Heart right ventricle (tissue), 16 donors: Measurements from ENCODE around the gene HHATL. TPM values are rescaled to one million over a fixed set of nuclear protein-coding genes. Genes with fewer than 3 reads are reported as not detected.

Experiments
- ATAC-seq, 8 donors: fragments of 200-7000 bp; cut with Tn5 transposase; one replicate each; pipeline ENCODE4 v1.9.1; 2020; ENCODE audit warnings: mild to moderate bottlenecking in 8 of 8, moderate library complexity in 8 of 8, moderate number of reproducible peaks in 1 of 8
- DNase-seq, 2 donors: peaks; one replicate each; pipeline ENCODE4 v3.0.0-alpha.2; 2020
- H3K27ac ChIP-seq, 10 donors: fragments of 200-600 bp; sonication (generic) in 2 of 10; one replicate each; pipeline versions ENCODE4 v1.5.0 to v1.8.0; 2020 to 2022; ENCODE audit warnings: mild to moderate bottlenecking in 3 of 10
- H3K27me3 ChIP-seq, 7 donors: fragments of 200-600 bp; one replicate each; pipeline ENCODE4 v1.8.0; 2021 to 2022; ENCODE audit warnings: mild to moderate bottlenecking in 2 of 7
- H3K36me3 ChIP-seq, 9 donors: fragments of 200-600 bp; sonication (generic) in 1 of 9; one replicate each; pipeline versions ENCODE4 v1.5.0 to v1.8.0; 2020 to 2022; ENCODE audit warnings: mild to moderate bottlenecking in 2 of 9
- H3K4me1 ChIP-seq, 9 donors: fragments of 200-600 bp; sonication (generic) in 1 of 9; one replicate each; pipeline versions ENCODE4 v1.5.0 to v1.8.0; 2020 to 2022; ENCODE audit warnings: mild to moderate bottlenecking in 4 of 9
- H3K4me3 ChIP-seq, 10 donors: fragments of 200-600 bp; sonication (generic) in 2 of 10; one replicate each; pipeline versions ENCODE4 v1.5.0 to v1.8.0; 2020 to 2022; ENCODE audit warnings: mild to moderate bottlenecking in 7 of 10, moderate library complexity in 2 of 10
- H3K9me3 ChIP-seq, 11 donors: fragments of 200-600 bp in 10 of 11; sonication (generic) in 2 of 11; one replicate each; pipeline versions ENCODE4 v1.5.0 to v1.8.0; 2013 to 2022; ENCODE audit warnings: mild to moderate bottlenecking in 2 of 11, control low read depth in 1 of 11, moderate library complexity in 1 of 11
- CTCF ChIP-seq, 9 donors: fragments of 200-600 bp; sonication (generic) in 2 of 9; IDR thresholded peaks; one replicate each; pipeline versions ENCODE4 v1.5.0 to v1.8.0; 2021 to 2022; ENCODE audit warnings: antibody characterized with exemption in 9 of 9, mild to moderate bottlenecking in 5 of 9, moderate library complexity in 1 of 9
- WGBS, 2 donors: extraction: QIAGEN DNeasy Blood & Tissue Kit; methylation state at CpG; one replicate each; pipeline ENCODE4 v1.1.7; 2013; ENCODE audit warnings: inconsistent platforms in 1 of 2; 5-methylcytosine and 5-hydroxymethylcytosine counted together
- intact Hi-C, 10 donors: fragments of 100-400 bp; cut with DNase I; formaldehyde crosslinking; loops; one replicate each; pipeline versions ENCODE4 v1.11.1 to v1.14.2; 2022
- polyA plus RNA-seq, 2 donors: library from polyadenylated mRNA; stranded (reverse); fragments of 200-250 nt; gene quantifications; one replicate each; pipeline ENCODE4 v1.2.3, GENCODE V29; 2013
- total RNA-seq, 10 donors: library from RNA; stranded (reverse); fragmentation: NEBNext Ultra II Directional in 3 of 10; extraction: Animal tissue kit (Norgen Biotek cat#: 25700) in 3 of 10; gene quantifications; one replicate each; pipeline versions ENCODE4 v1.2.1 to v1.2.4, GENCODE V29; 2021 to 2023
- donor health status: Arrhythmogenic right ventricular cardiomyopathy.
- donor health status: ischemic (EF 13 %, LVEDD 7.1; RV severe dilation, severe dysfunction).
- donor health status: healthy with polysubstance abuse.
- donor health status: DM: no; HTN: yes; CAD: no.
- donor health status: DM: no; HTN: no; CAD: no.
- donor health status: ischemic (EF 25% LVEDD 6.9; RV normal size, moderate dysfunction).
- donor health status: ischemic (EF 25% LVEDD 5.7; RV mildly dilated, moderate dysfunction).
- donor health status: healthy.
- donor health status: DM: yes; HTN: yes; CAD: no.
- donor health status: Ischemic cardiomyopathy.
- donor health status: ischemic (EF 35%, LVEDD 5.7; RV mildly dilated, moderate dysfunction).
- donor health status: nonischemic (EF 11% LVEDD 7.7; RV severe dilation, severe dysfunction).
- donor health status: DM: yes; HTN: yes; CAD: no.
- donor health status: PGD.
- donor health status: ischemic (EF 29% LVEDD 5.4; RV normal size, mild dysfunction).
- donor health status: nonischemic (EF 23%, LVEDD 6.1; RV moderate dilation, normal function).

HHATL gene
- total and polyA plus RNA-seq, 12 donors, result 332 to 2,035 (median 624) TPM

- no peak for TF ChIP-seq CTCF (IDR thresholded peaks at IDR 0.05)
- Histone ChIP-seq H3K4me1 (peaks cover 20 to 87% (median 60%) of the 10 kb centered on the region in 9 donors), H3K36me3 (peaks cover 0 to 36% (median 0%) of the 10 kb centered on the region in 9 donors), H3K27me3 (no peaks in the 10 kb centered on the region), H3K4me3 (peak overlapping the region; percentile 68 to 98 (median 84)), H3K9me3 (no peaks in the 10 kb centered on the region), H3K27ac (peak overlapping the region; percentile 88 to 99 (median 95))
- intact Hi-C loops, result loop anchor here in 7 of 10 donors (2.0 to 10.0 kb wide), 8 partner anchors 50 to 95 kb away; partner anchors contain the start of genes NKTR (in 4 of the 7) and SEC22C (in 2 of the 7)
- peak; percentile 10 to 64 (median 46) for ATAC-seq
- WGBS, 2 donors, result 15 to 16% methylated on average over 7 of the region's 7 CpGs
- DNase-seq, result peak; percentile 53 to 55
Measured at GRCh38 chr3:42652611-42653302, 49.8 kb downstream of the HHATL start.

- no peak for DNase-seq
- no peak for ATAC-seq
- H3K27ac ChIP-seq, result peak overlapping the region; percentile 88 to 99 (median 95)
- TF ChIP-seq CTCF (IDR thresholded peaks at IDR 0.05), result no peak
- H3K9me3 ChIP-seq, result no peaks in the 10 kb centered on the region
- WGBS, 2 donors, result 11 to 41% methylated on average over 1 of the region's 1 CpG
- no peaks in the 10 kb centered on the region for H3K27me3 ChIP-seq
- H3K36me3 ChIP-seq, result peaks cover 0 to 38% (median 0%) of the 10 kb centered on the region in 9 donors
- H3K4me1 ChIP-seq, result peaks cover 20 to 89% (median 64%) of the 10 kb centered on the region in 9 donors
- peak overlapping the region in 9 of 10 donors; percentile 68 to 98 (median 78) for H3K4me3 ChIP-seq
- intact Hi-C loops, result loop anchor here in 7 of 10 donors (2.0 to 10.0 kb wide), 8 partner anchors 50 to 95 kb away; partner anchors contain the start of genes NKTR (in 4 of the 7) and SEC22C (in 2 of the 7)
Measured at GRCh38 chr3:42652251-42652610, 50.4 kb downstream of the HHATL start.

- peak overlapping the region in 4 of 10 donors; percentile 75 to 95 (median 86) for H3K4me3 ChIP-seq
- no peak for TF ChIP-seq CTCF (IDR thresholded peaks at IDR 0.05)
- ATAC-seq (no peak), DNase-seq (no peak)
- no peaks in the 10 kb centered on the region for H3K9me3 ChIP-seq
- 80 to 82% methylated on average over 9 of the region's 9 CpGs for WGBS, 2 donors
- H3K36me3 ChIP-seq, result peaks cover 0 to 46% (median 5%) of the 10 kb centered on the region in 9 donors
- intact Hi-C loops, result loop anchor here in 7 of 10 donors (2.0 to 10.0 kb wide), 8 partner anchors 49 to 96 kb away; partner anchors contain the start of genes NKTR (in 4 of the 7) and SEC22C (in 2 of the 7)
- no peaks in the 10 kb centered on the region for H3K27me3 ChIP-seq
- H3K27ac ChIP-seq, result peak overlapping the region in 8 of 10 donors; percentile 24 to 99 (median 94)
- peaks cover 20 to 81% (median 64%) of the 10 kb centered on the region in 9 donors for H3K4me1 ChIP-seq
Measured at GRCh38 chr3:42651248-42652091, 51.1 kb downstream of the HHATL start.

GRCh38 chr3:42649783-42650182, 52.8 kb downstream of the HHATL start:
- no peak for DNase-seq
- intact Hi-C loops, result loop anchor here in 7 of 10 donors (5.0 to 10.0 kb wide), 7 partner anchors 47 to 98 kb away; partner anchors contain the start of genes NKTR (in 4 of the 7) and SEC22C (in 2 of the 7)

More at GRCh38 chr3:42649783-42650182, 52.8 kb downstream of the HHATL start:
- peaks cover 17 to 64% (median 49%) of the 10 kb centered on the region in 9 donors for H3K4me1 ChIP-seq
- 80 to 83% methylated on average over 4 of the region's 4 CpGs for WGBS, 2 donors
- H3K9me3 ChIP-seq, result no peaks in the 10 kb centered on the region
- peaks cover 0 to 63% (median 19%) of the 10 kb centered on the region in 9 donors for H3K36me3 ChIP-seq
- no peaks in the 10 kb centered on the region for H3K27me3 ChIP-seq
- peak overlapping the region in 2 of 10 donors; percentile 3 to 93 for H3K27ac ChIP-seq
- ATAC-seq, result no peak
- TF ChIP-seq CTCF (IDR thresholded peaks at IDR 0.05), result no peak
- H3K4me3 ChIP-seq, result no peak overlapping the region
